Psoas muscle (tissue), 8 donors: ENCODE data around the gene MRPS22. TPM values are rescaled to one million over a fixed set of nuclear protein-coding genes. Genes with fewer than 3 reads are reported as not detected.
A peak's percentile ranks its signal among the peaks of the same experiment; 100 is the strongest.

Experiments used
- ATAC-seq, 4 donors: fragments of 200-7000 bp; cut with Tn5 transposase; one replicate each; pipeline ENCODE4 v1.9.1; 2020; ENCODE audit warnings: moderate library complexity in 3 of 4, mild to moderate bottlenecking in 2 of 4
- DNase-seq, 2 donors: peaks; one replicate each; pipeline ENCODE4 v3.0.0-alpha.2; 2020
- H3K27ac ChIP-seq: fragments of 200-600 bp; one replicate; pipeline ENCODE4 v1.8.0; 2022
- H3K27me3 ChIP-seq, 3 donors: fragments of 200-600 bp in 1 of 3; one replicate each; pipeline versions ENCODE4 v1.6.1 to v1.8.0; 2013 to 2022; ENCODE audit warnings: low read length in 2 of 3, mild to moderate bottlenecking in 2 of 3, moderate library complexity in 1 of 3; ENCODE audit not compliant: insufficient read depth in 3 of 3
- H3K36me3 ChIP-seq, 2 donors: fragments of 200-600 bp in 1 of 2; one replicate each; pipeline versions ENCODE4 v1.6.1 to v1.8.0; 2013 to 2022; ENCODE audit warnings: low read depth in 1 of 2, mild to moderate bottlenecking in 1 of 2, moderate library complexity in 1 of 2; ENCODE audit not compliant: insufficient read depth in 1 of 2
- H3K4me1 ChIP-seq: fragments of 200-600 bp; one replicate; pipeline ENCODE4 v1.8.0; 2022
- H3K4me3 ChIP-seq: fragments of 200-600 bp; one replicate; pipeline ENCODE4 v1.8.0; 2022; ENCODE audit warnings: mild to moderate bottlenecking
- H3K9me3 ChIP-seq: fragments of 200-600 bp; one replicate; pipeline ENCODE4 v1.8.0; 2022
- CTCF ChIP-seq: fragments of 200-600 bp; IDR thresholded peaks from one replicate; pipeline ENCODE4 v1.8.0; 2022; ENCODE audit warnings: antibody characterized with exemption
- WGBS, 3 donors: extraction: QIAGEN DNeasy Blood & Tissue Kit; methylation state at CpG; one replicate each; pipeline versions ENCODE4 v1.1.6 to v1.1.7; 2013; 5-methylcytosine and 5-hydroxymethylcytosine counted together
- intact Hi-C, 2 donors: fragments of 100-400 bp; cut with DNase I; formaldehyde crosslinking; loops; one replicate each; pipeline versions ENCODE4 v1.11.0 to v1.14.2; 2022
- polyA plus RNA-seq, 3 donors: library from polyadenylated mRNA; stranded (reverse); fragments of 200-250 nt; gene quantifications; one replicate each; pipeline ENCODE4 v1.2.3, GENCODE V29; 2013
- total RNA-seq, 4 donors: library from RNA; stranded (reverse); fragmentation: NEBNext Ultra II Directional in 2 of 4; extraction: Animal tissue kit (Norgen Biotek cat#: 25700) in 2 of 4; gene quantifications; one replicate each; pipeline versions ENCODE4 v1.2.1 to v1.2.4, GENCODE V29; 2021 to 2023
- donor health status: healthy with polysubstance abuse.
- donor health status: DM: no; HTN: no; CAD: no; lungs with moderate emphysema.
- donor health status: Bipolar disorder and iron deficiency.
- donor health status: healthy.
- donor health status: DM: yes; HTN: yes; CAD: no.
- donor health status: DM: no; HTN: no; CAD: no.
- donor health status: DM: no; HTN: no; CAD: no.
- donor health status: DM: yes; HTN: yes; CAD: no.

The MRPS22 gene
- total and polyA plus RNA-seq, 7 donors, result 67.4 to 143 (median 97.9) TPM

GRCh38 chr3:139299261-139300132 lies 44.3 kb upstream of the MRPS22 start:
- DNase-seq (peak in 1 of 2 donors; percentile 25), ATAC-seq (no peak)
- Histone ChIP-seq H3K9me3 (no peaks in the 10 kb centered on the region), H3K27ac (no peak overlapping the region), H3K4me3 (no peak overlapping the region), H3K27me3 (no peaks in the 10 kb centered on the region), H3K36me3 (no peaks in the 10 kb centered on the region), H3K4me1 (no peaks in the 10 kb centered on the region)
- no peak for TF ChIP-seq CTCF
- intact Hi-C loops, result no loop called here
- WGBS, 3 donors, result 67 to 74% (median 69%) methylated on average over 14 of the region's 14 CpGs

GRCh38 chr3:139300416-139300815 lies 43.4 kb upstream of the MRPS22 start:
- intact Hi-C loops, result no loop called here
- DNase-seq (no peak), ATAC-seq (no peak)
- H3K27me3 ChIP-seq, result no peaks in the 10 kb centered on the region
- no peaks in the 10 kb centered on the region for H3K9me3 ChIP-seq
- no peaks in the 10 kb centered on the region for H3K4me1 ChIP-seq
- WGBS, 3 donors, result 93 to 98% (median 95%) methylated on average over 3 of the region's 3 CpGs
- no peak overlapping the region for H3K4me3 ChIP-seq
- no peak for TF ChIP-seq CTCF
- no peaks in the 10 kb centered on the region for H3K36me3 ChIP-seq
- no peak overlapping the region for H3K27ac ChIP-seq

- TF ChIP-seq CTCF, result no peak
Measured at GRCh38 chr3:139301183-139301582, 42.6 kb upstream of the MRPS22 start.

GRCh38 chr3:139301654-139302053 lies 42.2 kb upstream of the MRPS22 start:
- Histone ChIP-seq H3K9me3 (no peaks in the 10 kb centered on the region), H3K27ac (no peak overlapping the region), H3K4me1 (no peaks in the 10 kb centered on the region), H3K27me3 (no peaks in the 10 kb centered on the region), H3K4me3 (no peak overlapping the region), H3K36me3 (no peaks in the 10 kb centered on the region)
- TF ChIP-seq CTCF, result no peak
- DNase-seq (peak in 1 of 2 donors; percentile 17), ATAC-seq (peak in 2 of 4 donors; percentile 26 to 38)
- WGBS, 3 donors, result 79 to 82% (median 81%) methylated on average over 4 of the region's 4 CpGs
- intact Hi-C loops, result no loop called here

More at GRCh38 chr3:139301183-139301582, 42.6 kb upstream of the MRPS22 start:
- Histone ChIP-seq H3K4me3 (no peak overlapping the region), H3K4me1 (no peaks in the 10 kb centered on the region), H3K27ac (no peak overlapping the region), H3K9me3 (no peaks in the 10 kb centered on the region), H3K27me3 (no peaks in the 10 kb centered on the region), H3K36me3 (no peaks in the 10 kb centered on the region)
- DNase-seq (peak in 1 of 2 donors; percentile 40), ATAC-seq (no peak)
- intact Hi-C loops, result no loop called here
- WGBS, 3 donors, result 74 to 89% (median 81%) methylated on average over 6 of the region's 6 CpGs
